Astrocyte (in vitro differentiated cells and primary cell): ENCODE results near the gene ASCC3.

Source experiments
- EZH2 ChIP-seq: IDR thresholded peaks from 2 replicates; pipeline ENCODE4 v1.6.1; 2012; ENCODE audit warnings: mild to moderate bottlenecking, low read length, inconsistent platforms; ENCODE audit not compliant: insufficient read depth
- TF ChIP-seq, protein P1 (sequence below): IDR thresholded peaks from 2 replicates; pipeline ENCODE4 v1.5.1; 2011; ENCODE audit warnings: low read depth, mild to moderate bottlenecking, inconsistent platforms, low read length, moderate library complexity; ENCODE audit not compliant: insufficient read depth

DNA sequence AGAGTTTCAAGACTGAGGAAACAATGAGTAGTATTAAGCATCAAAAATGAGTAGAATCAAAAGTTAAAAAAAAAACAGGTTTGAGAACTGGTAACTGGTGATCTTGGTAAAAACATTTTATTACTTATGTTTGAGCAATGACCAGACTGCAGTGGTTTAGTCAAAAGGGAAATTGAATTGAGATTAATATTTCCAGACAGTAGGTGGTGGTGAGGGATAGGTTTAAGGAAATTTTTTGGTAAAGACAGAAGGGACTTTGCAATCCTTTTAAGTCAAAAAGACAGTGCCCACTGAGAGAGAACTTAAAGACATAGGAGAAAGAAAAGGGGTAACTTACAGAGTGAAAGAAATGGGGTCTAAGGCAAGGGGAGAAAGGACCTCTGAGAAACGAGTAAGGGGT is 156.9 kb downstream of the ASCC3 start:
- no peak for TF ChIP-seq EZH2
- TF ChIP-seq, protein P1, sequence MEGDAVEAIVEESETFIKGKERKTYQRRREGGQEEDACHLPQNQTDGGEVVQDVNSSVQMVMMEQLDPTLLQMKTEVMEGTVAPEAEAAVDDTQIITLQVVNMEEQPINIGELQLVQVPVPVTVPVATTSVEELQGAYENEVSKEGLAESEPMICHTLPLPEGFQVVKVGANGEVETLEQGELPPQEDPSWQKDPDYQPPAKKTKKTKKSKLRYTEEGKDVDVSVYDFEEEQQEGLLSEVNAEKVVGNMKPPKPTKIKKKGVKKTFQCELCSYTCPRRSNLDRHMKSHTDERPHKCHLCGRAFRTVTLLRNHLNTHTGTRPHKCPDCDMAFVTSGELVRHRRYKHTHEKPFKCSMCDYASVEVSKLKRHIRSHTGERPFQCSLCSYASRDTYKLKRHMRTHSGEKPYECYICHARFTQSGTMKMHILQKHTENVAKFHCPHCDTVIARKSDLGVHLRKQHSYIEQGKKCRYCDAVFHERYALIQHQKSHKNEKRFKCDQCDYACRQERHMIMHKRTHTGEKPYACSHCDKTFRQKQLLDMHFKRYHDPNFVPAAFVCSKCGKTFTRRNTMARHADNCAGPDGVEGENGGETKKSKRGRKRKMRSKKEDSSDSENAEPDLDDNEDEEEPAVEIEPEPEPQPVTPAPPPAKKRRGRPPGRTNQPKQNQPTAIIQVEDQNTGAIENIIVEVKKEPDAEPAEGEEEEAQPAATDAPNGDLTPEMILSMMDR: no peak
